CD4-positive, alpha-beta T cell treated with Interleukin-4 for 1 hour (primary cell): ENCODE measurements around the gene ABCD4.
"Not testable (repeated sequence)": the region's sequence is repeated elsewhere in the genome, so short reads cannot be mapped to it uniquely, and the experiment has no call there.

Source experiments
- DNase-seq, 2 donors: peaks; one replicate each; pipeline ENCODE4 v3.0.0-alpha.2; 2020 to 2022

Gene ABCD4

GRCh38 chr14:74301594-74302151 is 1.1 kb downstream of the ABCD4 start:
- no peak for DNase-seq

- DNase-seq = peak in 1 of 2 donors; percentile 30
Measured at GRCh38 chr14:74299061-74299545, 3.6 kb downstream of the ABCD4 start.

- DNase-seq = no peak
Measured at GRCh38 chr14:74297986-74298385, 4.7 kb downstream of the ABCD4 start.

- DNase-seq = no peak
Measured at GRCh38 chr14:74296037-74296467, 6.7 kb downstream of the ABCD4 start.

GRCh38 chr14:74293606-74294005 is 9.1 kb downstream of the ABCD4 start:
- no peak for DNase-seq

- no peak for DNase-seq
Measured at GRCh38 chr14:74292061-74292460, 10.7 kb downstream of the ABCD4 start.

GRCh38 chr14:74290415-74290814 is 12.3 kb downstream of the ABCD4 start:
- DNase-seq = peak in 1 of 2 donors; percentile 20

GRCh38 chr14:74289801-74290200 is 12.9 kb downstream of the ABCD4 start:
- DNase-seq = no peak

- DNase-seq = no peak
Measured at GRCh38 chr14:74286736-74287135, 16.0 kb downstream of the ABCD4 start.

GRCh38 chr14:74281069-74281468 is 21.7 kb downstream of the ABCD4 start:
- no peak for DNase-seq

- DNase-seq = no peak
Measured at GRCh38 chr14:74278080-74278479, 24.7 kb downstream of the ABCD4 start.

- no peak for DNase-seq
Measured at GRCh38 chr14:74275241-74275841, 27.4 kb downstream of the ABCD4 start.

- no peak for DNase-seq
Measured at GRCh38 chr14:74271365-74271764, 31.4 kb downstream of the ABCD4 start.

GRCh38 chr14:74270382-74271177 is 32.2 kb downstream of the ABCD4 start:
- not testable (repeated sequence) for DNase-seq

- no peak for DNase-seq
Measured at GRCh38 chr14:74267588-74267987, 35.1 kb downstream of the ABCD4 start.

- no peak for DNase-seq
Measured at GRCh38 chr14:74265301-74265965, 37.3 kb downstream of the ABCD4 start.

GRCh38 chr14:74263921-74264320 is 38.8 kb downstream of the ABCD4 start:
- no peak for DNase-seq

GRCh38 chr14:74263181-74263580 is 39.6 kb downstream of the ABCD4 start:
- no peak for DNase-seq

GRCh38 chr14:74262076-74262475 is 40.7 kb downstream of the ABCD4 start:
- DNase-seq = no peak

- no peak for DNase-seq
Measured at GRCh38 chr14:74261288-74261687, 41.4 kb downstream of the ABCD4 start.

GRCh38 chr14:74260525-74261233 is 42.1 kb downstream of the ABCD4 start:
- no peak for DNase-seq

- DNase-seq = no peak
Measured at GRCh38 chr14:74259513-74259912, 43.2 kb downstream of the ABCD4 start.

GRCh38 chr14:74258764-74259035 is 44.0 kb downstream of the ABCD4 start:
- DNase-seq = no peak
